OCI-LY3 (cell line): Measurements from ENCODE around the gene NOS1.

ENCODE experiments used
- H2AFZ ChIP-seq: fragments of 200-600, 300-600 bp; shearing (Covaris generic); 2 replicates; pipeline ENCODE4 v1.6.0; 2014; ENCODE audit warnings: antibody characterized with exemption, low read depth, low read length
- H3K27ac ChIP-seq: fragments of 200-600, 300-600 bp; sonication (generic); 2 replicates; pipeline ENCODE4 v1.5.1; 2014; ENCODE audit warnings: mild to moderate bottlenecking, low read length, moderate library complexity, mixed read lengths
- H3K27me3 ChIP-seq: fragments of 200-600, 300-600 bp; sonication (generic); 2 replicates; pipeline ENCODE4 v1.6.1; 2014; ENCODE audit warnings: low read depth, low read length, mixed read lengths
- H3K36me3 ChIP-seq: fragments of 200-600, 300-600 bp; sonication (generic); replicated peaks from 2 replicates; pipeline ENCODE3; 2014; ENCODE audit warnings: low read depth, low read length, mixed read lengths
- H3K4me1 ChIP-seq: fragments of 300-600, 200-600 bp; sonication (generic); 2 replicates; pipeline ENCODE4 v1.6.1; 2014; ENCODE audit warnings: low read length, mixed read lengths
- H3K4me2 ChIP-seq: fragments of 200-600, 300-600 bp; sonication (generic); 2 replicates; pipeline ENCODE4 v1.6.1; 2014; ENCODE audit warnings: low read length, mixed read lengths
- H3K4me3 ChIP-seq: fragments of 300-600, 200-600 bp; sonication (generic); 2 replicates; pipeline ENCODE4 v1.5.1; 2014; ENCODE audit warnings: antibody characterized with exemption, mild to moderate bottlenecking, low read length, moderate library complexity
- H3K79me2 ChIP-seq: fragments of 300-600, 200-600 bp; shearing (Covaris generic); 2 replicates; pipeline ENCODE4 v1.6.1; 2014; ENCODE audit warnings: mild to moderate bottlenecking, low read length, mixed read lengths
- H3K9ac ChIP-seq: fragments of 300-600, 200-600 bp; shearing (Covaris generic); 2 replicates; pipeline ENCODE4 v1.6.0; 2014; ENCODE audit warnings: mild to moderate bottlenecking, low read length, moderate library complexity
- H3K9me3 ChIP-seq: fragments of 200-600, 300-600 bp; shearing (Covaris generic); 2 replicates; pipeline ENCODE4 v1.6.1; 2014; ENCODE audit warnings: low read length, mixed read lengths; ENCODE audit not compliant: insufficient read depth
- H4K20me1 ChIP-seq: fragments of 200-600, 300-600 bp; sonication (generic); 2 replicates; pipeline ENCODE4 v1.6.1; 2016; ENCODE audit warnings: low read length, mixed read lengths; ENCODE audit not compliant: insufficient read depth
- EZH2phosphoT487 ChIP-seq: fragments of 200-600 bp; shearing (Covaris generic); IDR thresholded peaks from 2 replicates; pipeline ENCODE4 v1.6.1; 2018; ENCODE audit warnings: antibody characterized with exemption, mixed run types, low read depth
- TF ChIP-seq, protein P1 (sequence below): fragments of 200-600, 300-600 bp; sonication (generic); IDR thresholded peaks from 2 replicates; pipeline ENCODE4 v1.5.1; 2014; ENCODE audit warnings: antibody characterized with exemption, low read length, low read depth

Gene NOS1

DNA sequence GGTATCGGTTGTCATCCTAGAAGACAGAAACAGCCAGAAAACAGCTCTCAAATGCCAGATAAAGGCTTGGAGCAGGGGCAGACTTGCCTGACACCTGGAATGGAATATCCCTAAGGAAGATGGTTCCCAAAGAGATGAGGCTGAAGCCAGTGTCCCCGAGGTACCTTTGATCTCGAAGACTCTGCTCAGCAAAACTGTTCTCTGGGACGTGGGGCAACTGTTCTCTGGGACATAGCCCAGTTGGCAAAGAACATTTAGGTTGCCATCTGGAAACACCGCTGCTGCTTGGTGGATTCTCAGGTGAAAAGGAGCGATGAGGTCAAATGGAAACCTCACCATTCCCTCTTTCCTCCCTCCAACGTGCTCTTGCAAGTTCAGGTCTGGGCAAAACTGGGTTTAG is 143.3 kb downstream of the NOS1 start:
- H3K79me2 ChIP-seq: no peaks in the 10 kb centered on the region

GRCh38 chr12:117216686-117217085 is 144.7 kb downstream of the NOS1 start:
- Histone ChIP-seq H3K4me3 (no peak overlapping the region), H3K9me3 (no peaks in the 10 kb centered on the region), H3K4me2 (no peak overlapping the region), H3K4me1 (no peaks in the 10 kb centered on the region), H3K27ac (no peak overlapping the region), H4K20me1 (no peaks in the 10 kb centered on the region), H3K27me3 (peaks cover 27% of the 10 kb centered on the region; the same call in 1 of the 2 replicates), H3K79me2 (no peaks in the 10 kb centered on the region), H2AFZ (no peak overlapping the region), H3K36me3 (no peaks in the 10 kb centered on the region), H3K9ac (no peak overlapping the region)
- TF ChIP-seq, protein P1, sequence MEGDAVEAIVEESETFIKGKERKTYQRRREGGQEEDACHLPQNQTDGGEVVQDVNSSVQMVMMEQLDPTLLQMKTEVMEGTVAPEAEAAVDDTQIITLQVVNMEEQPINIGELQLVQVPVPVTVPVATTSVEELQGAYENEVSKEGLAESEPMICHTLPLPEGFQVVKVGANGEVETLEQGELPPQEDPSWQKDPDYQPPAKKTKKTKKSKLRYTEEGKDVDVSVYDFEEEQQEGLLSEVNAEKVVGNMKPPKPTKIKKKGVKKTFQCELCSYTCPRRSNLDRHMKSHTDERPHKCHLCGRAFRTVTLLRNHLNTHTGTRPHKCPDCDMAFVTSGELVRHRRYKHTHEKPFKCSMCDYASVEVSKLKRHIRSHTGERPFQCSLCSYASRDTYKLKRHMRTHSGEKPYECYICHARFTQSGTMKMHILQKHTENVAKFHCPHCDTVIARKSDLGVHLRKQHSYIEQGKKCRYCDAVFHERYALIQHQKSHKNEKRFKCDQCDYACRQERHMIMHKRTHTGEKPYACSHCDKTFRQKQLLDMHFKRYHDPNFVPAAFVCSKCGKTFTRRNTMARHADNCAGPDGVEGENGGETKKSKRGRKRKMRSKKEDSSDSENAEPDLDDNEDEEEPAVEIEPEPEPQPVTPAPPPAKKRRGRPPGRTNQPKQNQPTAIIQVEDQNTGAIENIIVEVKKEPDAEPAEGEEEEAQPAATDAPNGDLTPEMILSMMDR: no peak

More for the DNA sequence above, 143.3 kb downstream of the NOS1 start:
- no peaks in the 10 kb centered on the region for H4K20me1 ChIP-seq
- H3K27me3 ChIP-seq: peaks cover 23% of the 10 kb centered on the region; the same call in 1 of the 2 replicates
- no peaks in the 10 kb centered on the region for H3K36me3 ChIP-seq
- no peak overlapping the region for H3K9ac ChIP-seq
- H3K27ac ChIP-seq: no peak overlapping the region
- TF ChIP-seq, protein P1: no peak
- TF ChIP-seq EZH2phosphoT487: no peak
- no peaks in the 10 kb centered on the region for H3K4me1 ChIP-seq
- no peak overlapping the region for H2AFZ ChIP-seq
- H3K9me3 ChIP-seq: no peaks in the 10 kb centered on the region
- H3K4me2 ChIP-seq: no peak overlapping the region
- no peak overlapping the region for H3K4me3 ChIP-seq

DNA sequence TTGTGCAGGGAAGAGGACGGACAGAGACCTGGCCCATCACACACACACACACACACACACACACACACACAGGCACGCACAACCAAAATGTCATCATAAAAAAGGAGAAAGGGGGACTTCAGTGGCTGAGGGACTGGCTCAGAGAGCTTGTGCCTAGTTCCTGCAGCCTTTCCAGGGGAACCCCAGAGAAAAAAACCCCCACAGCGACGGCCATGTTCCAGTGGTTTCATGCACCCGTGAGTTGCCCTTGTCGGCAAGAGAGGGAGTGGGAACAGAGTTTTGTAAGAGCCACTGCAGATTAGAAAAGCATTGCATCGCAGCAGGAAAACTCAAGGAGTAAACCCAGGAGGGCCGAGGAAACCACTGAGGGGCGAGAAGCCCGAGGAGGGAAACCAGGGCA is 146.6 kb downstream of the NOS1 start:
- Histone ChIP-seq H3K27me3 (peaks cover 19% of the 10 kb centered on the region; the same call in 1 of the 2 replicates), H3K4me1 (no peaks in the 10 kb centered on the region), H3K9me3 (no peaks in the 10 kb centered on the region), H3K79me2 (no peaks in the 10 kb centered on the region), H3K9ac (no peak overlapping the region), H3K27ac (no peak overlapping the region), H3K36me3 (no peaks in the 10 kb centered on the region), H4K20me1 (no peaks in the 10 kb centered on the region), H3K4me2 (no peak overlapping the region), H3K4me3 (no peak overlapping the region), H2AFZ (no peak overlapping the region)
- TF ChIP-seq, protein P1: no peak
- TF ChIP-seq EZH2phosphoT487: no peak

- no peaks in the 10 kb centered on the region for H3K36me3 ChIP-seq
- TF ChIP-seq, protein P1: no peak
- H3K79me2 ChIP-seq: no peaks in the 10 kb centered on the region
- H3K9ac ChIP-seq: no peak overlapping the region
- H3K4me2 ChIP-seq: no peak overlapping the region
- no peaks in the 10 kb centered on the region for H3K9me3 ChIP-seq
- no peaks in the 10 kb centered on the region for H3K4me1 ChIP-seq
- H3K27ac ChIP-seq: no peak overlapping the region
- H4K20me1 ChIP-seq: no peaks in the 10 kb centered on the region
- no peak overlapping the region for H3K4me3 ChIP-seq
- no peak overlapping the region for H2AFZ ChIP-seq
- peaks cover 16% of the 10 kb centered on the region; the same call in 1 of the 2 replicates for H3K27me3 ChIP-seq
Observed at GRCh38 chr12:117213295-117213808, 148.1 kb downstream of the NOS1 start.
